AG09309 (cell line): ENCODE data around the gene APOE.
"Not testable (repeated sequence)": the region's sequence is repeated elsewhere in the genome, so short reads cannot be mapped to it uniquely, and the experiment has no call there.

Source experiments
- DNase-seq: peaks from one replicate; pipeline ENCODE4 v3.0.0-alpha.2; 2010; ENCODE audit warnings: low read depth
- H3K4me3 ChIP-seq: 2 replicates; pipeline ENCODE4 v1.5.1; 2011; ENCODE audit warnings: mild to moderate bottlenecking, low read depth, low read length, moderate library complexity; ENCODE audit not compliant: control insufficient read depth
- TF ChIP-seq, protein P1 (sequence below): IDR thresholded peaks from 2 replicates; pipeline ENCODE4 v1.5.1; 2011; ENCODE audit warnings: mild to moderate bottlenecking, low read depth, low read length, inconsistent platforms; ENCODE audit not compliant: insufficient read depth, control insufficient read depth; ENCODE audit errors: missing control alignments

APOE gene

DNA sequence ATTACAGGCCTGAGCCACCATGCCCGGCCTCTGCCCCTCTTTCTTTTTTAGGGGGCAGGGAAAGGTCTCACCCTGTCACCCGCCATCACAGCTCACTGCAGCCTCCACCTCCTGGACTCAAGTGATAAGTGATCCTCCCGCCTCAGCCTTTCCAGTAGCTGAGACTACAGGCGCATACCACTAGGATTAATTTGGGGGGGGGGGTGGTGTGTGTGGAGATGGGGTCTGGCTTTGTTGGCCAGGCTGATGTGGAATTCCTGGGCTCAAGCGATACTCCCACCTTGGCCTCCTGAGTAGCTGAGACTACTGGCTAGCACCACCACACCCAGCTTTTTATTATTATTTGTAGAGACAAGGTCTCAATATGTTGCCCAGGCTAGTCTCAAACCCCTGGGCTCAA lies 4.2 kb downstream of the APOE start:
- DNase-seq, result no peak
- no peak overlapping the region for H3K4me3 ChIP-seq
- TF ChIP-seq, protein P1, sequence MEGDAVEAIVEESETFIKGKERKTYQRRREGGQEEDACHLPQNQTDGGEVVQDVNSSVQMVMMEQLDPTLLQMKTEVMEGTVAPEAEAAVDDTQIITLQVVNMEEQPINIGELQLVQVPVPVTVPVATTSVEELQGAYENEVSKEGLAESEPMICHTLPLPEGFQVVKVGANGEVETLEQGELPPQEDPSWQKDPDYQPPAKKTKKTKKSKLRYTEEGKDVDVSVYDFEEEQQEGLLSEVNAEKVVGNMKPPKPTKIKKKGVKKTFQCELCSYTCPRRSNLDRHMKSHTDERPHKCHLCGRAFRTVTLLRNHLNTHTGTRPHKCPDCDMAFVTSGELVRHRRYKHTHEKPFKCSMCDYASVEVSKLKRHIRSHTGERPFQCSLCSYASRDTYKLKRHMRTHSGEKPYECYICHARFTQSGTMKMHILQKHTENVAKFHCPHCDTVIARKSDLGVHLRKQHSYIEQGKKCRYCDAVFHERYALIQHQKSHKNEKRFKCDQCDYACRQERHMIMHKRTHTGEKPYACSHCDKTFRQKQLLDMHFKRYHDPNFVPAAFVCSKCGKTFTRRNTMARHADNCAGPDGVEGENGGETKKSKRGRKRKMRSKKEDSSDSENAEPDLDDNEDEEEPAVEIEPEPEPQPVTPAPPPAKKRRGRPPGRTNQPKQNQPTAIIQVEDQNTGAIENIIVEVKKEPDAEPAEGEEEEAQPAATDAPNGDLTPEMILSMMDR, result no peak

DNA sequence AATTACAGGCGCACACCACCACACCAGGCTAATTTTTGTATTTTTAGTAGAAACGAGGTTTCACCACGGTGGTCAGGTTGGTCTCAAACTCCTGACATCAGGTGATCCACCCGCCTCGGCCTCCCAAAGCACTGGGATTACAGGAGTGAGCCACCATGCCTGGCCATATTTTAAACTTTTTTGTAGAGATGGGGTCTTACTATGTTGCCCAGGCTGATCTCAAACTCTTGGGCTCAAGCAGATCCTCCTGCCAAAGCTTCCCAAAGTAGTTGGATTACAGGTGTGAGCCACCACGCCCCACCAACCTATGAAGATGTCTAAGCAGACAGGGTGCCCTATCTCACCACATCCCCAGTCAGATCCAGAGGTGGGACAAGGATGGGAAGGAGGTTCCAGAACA lies 6.3 kb downstream of the APOE start:
- H3K4me3 ChIP-seq, DNase-seq: not testable (repeated sequence)

DNA sequence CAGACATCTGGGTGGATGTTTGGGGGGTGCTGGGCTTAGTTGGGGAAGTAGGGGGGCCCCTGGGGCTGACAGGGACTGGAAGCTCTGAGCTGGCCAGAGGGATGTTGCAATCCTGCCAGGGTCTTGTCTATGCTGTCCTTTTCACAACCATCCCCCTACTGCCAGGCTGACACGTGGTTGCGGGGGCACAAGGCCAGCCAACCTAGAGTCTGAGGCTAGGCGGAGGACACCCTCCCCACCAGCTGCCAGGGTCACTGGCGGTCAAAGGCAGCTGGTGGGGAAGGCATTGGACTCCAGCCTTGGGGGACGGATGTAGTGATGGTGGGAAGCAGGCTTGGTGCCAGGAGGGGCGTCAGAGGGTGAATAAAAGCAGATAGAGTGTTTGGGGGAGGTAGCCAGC lies 7.3 kb downstream of the APOE start:
- H3K4me3 ChIP-seq, result no peak overlapping the region
- TF ChIP-seq, protein P1, result no peak
- no peak for DNase-seq

- H3K4me3 ChIP-seq, DNase-seq: not testable (repeated sequence)
These were observed 8.2 kb downstream of the APOE start for GRCh38 chr19:44913512-44914432.

DNA sequence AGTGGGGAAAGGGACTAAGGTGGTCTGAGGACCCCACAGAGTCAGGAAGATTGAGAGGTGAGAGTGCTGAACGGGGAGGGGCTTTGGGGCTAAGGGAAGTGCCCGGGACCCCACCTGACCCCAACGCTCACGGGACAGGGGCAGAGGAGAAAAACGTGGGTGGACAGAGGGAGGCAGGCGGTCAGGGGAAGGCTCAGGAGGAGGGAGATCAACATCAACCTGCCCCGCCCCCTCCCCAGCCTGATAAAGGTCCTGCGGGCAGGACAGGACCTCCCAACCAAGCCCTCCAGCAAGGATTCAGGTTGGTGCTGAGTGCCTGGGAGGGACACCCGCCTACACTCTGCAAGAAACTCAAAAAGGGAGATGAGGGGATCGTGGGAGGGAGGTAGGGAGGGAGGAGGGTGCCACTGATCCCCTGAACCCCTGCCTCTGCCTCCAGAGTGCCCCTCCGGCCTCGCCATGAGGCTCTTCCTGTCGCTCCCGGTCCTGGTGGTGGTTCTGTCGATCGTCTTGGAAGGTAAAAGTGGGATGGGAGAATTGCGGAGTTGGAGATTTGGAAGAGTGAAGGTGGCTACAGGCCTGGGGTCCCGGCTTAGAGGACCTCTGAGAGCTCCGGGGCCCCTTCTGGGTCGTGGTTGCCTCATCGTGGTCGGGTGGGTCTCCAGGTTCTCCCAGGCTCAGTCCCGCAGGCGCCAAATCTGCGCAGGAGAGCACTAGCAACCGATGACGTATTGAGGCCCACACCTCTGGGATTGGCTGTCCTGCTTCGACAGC lies 9.0 kb downstream of the APOE start, which contains the start of gene APOC1:
TSS of gene APOC1 (plus strand) at position 176 of the 774 bp plus-strand sequence. CDS start at position 460, 284 bp downstream.
- DNase-seq, result peak; percentile 18
- H3K4me3 ChIP-seq, result peak within 1 kb of the TSS; percentile 43

GRCh38 chr19:44924243-44924725 lies 18.7 kb downstream of the APOE start:
- TF ChIP-seq, protein P1, result no peak
- no peak for DNase-seq
- H3K4me3 ChIP-seq, result no peak overlapping the region

GRCh38 chr19:44925114-44925891 lies 19.7 kb downstream of the APOE start:
- H3K4me3 ChIP-seq, result no peak overlapping the region
- TF ChIP-seq, protein P1, result no peak
- peak; percentile 29 for DNase-seq

DNA sequence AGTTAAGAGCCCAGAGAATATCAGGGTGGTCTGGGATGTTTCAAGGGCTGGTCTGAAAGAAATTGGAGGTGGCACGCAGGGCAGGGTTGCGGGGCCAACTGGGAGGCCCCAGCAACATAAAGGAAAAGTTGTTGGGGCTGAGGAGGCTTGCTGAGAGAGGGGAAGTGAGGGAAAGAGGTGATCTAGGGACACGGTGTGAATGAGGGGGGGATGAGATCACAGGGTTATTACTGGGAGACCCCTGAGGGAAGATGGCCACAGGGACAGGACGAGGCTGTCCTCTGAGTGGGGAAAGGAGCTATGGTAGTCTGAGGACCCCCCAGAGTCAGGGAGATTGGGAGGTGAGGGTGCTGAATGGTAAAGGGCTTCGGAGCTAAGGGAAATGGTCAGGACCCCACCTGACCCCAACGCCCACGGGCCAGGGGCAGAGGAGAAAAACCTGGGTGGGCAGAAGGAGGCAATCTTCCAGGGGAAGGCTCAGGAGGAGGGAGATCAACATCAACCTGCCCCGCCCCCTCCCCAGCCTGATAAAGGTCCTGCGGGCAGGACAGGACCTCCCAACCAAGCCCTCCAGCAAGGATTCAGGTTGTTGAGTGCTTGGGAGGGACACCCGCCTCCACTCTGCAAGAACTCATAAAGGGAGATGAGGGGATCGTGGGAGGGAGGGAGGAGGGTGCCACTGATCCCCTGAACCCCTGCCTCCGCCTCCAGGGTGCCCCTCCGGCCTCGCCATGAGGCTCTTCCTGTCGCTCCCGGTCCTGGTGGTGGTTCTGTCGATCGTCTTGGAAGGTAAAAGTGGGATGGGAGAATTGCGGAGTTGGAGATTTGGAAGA lies 20.9 kb downstream of the APOE start:
- peak overlapping the region; percentile 25 for H3K4me3 ChIP-seq

More for the DNA sequence above, 20.9 kb downstream of the APOE start:
- not testable (repeated sequence) for DNase-seq
